Chondrocyte (in vitro differentiated cells): ENCODE data around the gene SLF2. TPM values are rescaled to one million over a fixed set of nuclear protein-coding genes. Genes with fewer than 3 reads are reported as not detected.

Experiments used
- DNase-seq: peaks from one replicate; pipeline ENCODE4 v3.0.0; 2021; ENCODE audit warnings: mixed read lengths, low spot score
- H3K27ac Mint-ChIP-seq: one replicate; pipeline ENCODE4 v1.8.0; 2021; ENCODE audit warnings: mild to moderate bottlenecking, moderate library complexity, mixed read lengths; ENCODE audit not compliant: unreplicated experiment
- H3K27me3 Mint-ChIP-seq: 2 replicates; pipeline ENCODE4 v1.8.0; 2021; ENCODE audit warnings: low read depth, mixed read lengths
- H3K36me3 Mint-ChIP-seq: 2 replicates; pipeline ENCODE4 v1.8.0; 2021; ENCODE audit warnings: low read depth, mixed read lengths
- H3K4me1 Mint-ChIP-seq: 2 replicates; pipeline ENCODE4 v1.8.0; 2021; ENCODE audit warnings: low read depth, mild to moderate bottlenecking, mixed read lengths
- H3K4me3 Mint-ChIP-seq: one replicate; pipeline ENCODE4 v1.8.0; 2021; ENCODE audit warnings: mild to moderate bottlenecking, moderate library complexity, mixed read lengths; ENCODE audit not compliant: unreplicated experiment
- H3K9me3 Mint-ChIP-seq: 2 replicates; pipeline ENCODE4 v1.8.0; 2021; ENCODE audit warnings: low read depth, mixed read lengths
- CTCF ChIP-seq: fragments of 200-600 bp; sonication (generic); IDR thresholded peaks from 2 replicates; pipeline ENCODE4 v1.5.0; 2021; ENCODE audit warnings: antibody characterized with exemption, mild to moderate bottlenecking, moderate library complexity
- total RNA-seq: library from RNA; stranded (reverse); gene quantifications from 3 replicates; pipeline ENCODE4 v1.2.1, GENCODE V29; 2021

The SLF2 gene
- total RNA-seq, 1 donor from 2014 or later: 20.6 TPM

DNA sequence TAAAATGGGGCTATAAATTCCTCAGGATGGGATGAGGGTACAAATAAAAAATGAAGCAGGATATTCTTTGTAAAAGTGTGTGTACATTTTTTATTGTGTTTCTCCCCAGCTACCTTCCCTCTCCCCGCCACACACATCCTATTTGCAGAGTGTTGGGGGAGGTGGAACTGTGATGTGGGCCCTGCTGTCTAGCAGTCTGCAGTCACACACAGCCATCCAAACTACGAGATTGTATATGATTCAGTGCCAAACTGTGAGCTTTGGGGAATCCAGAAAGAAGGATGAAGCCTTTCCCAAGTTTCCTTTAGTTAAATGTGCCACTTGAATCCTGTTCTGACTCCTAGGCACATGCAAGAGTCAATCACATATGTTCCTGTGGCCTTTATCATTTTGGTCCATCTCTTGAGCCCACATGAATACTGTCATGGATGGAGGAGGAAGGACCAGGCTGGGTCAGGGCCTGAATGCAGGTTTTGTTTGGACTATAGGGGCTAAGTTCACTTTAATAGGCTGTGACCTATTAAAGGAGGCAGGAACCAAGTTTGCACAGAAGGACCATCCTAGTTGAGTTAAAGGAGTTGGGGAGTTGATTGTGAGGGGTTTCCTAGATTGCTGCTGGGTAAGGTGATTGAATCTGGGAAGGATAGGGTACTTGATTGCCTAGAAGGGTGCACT is 55.4 kb downstream of the SLF2 start:
- no peak overlapping the region for H3K27ac Mint-ChIP-seq

DNA sequence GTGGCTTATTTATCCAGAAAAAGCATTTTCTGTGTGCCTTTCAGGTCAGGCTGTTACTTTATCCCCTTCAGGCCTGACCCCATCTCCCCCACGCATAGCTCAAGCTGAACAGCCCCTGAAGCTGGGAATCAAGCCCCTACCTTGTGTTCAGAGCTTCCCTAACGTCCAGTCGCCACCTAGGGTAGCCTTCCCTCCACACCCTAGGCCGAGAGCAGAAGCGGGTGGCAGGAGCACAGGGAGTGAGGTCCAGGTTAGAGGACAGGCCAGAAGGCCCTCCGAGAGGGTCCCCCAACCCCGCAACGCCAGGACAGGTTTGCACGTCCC is 56.1 kb downstream of the SLF2 start:
- no peak for DNase-seq
- TF ChIP-seq CTCF: no peak
- H3K9me3 Mint-ChIP-seq: no peaks in the 10 kb centered on the region
- peaks cover 12% of the 10 kb centered on the region for H3K4me1 Mint-ChIP-seq
- H3K27me3 Mint-ChIP-seq: no peaks in the 10 kb centered on the region
- peak overlapping the region; percentile 70 for H3K4me3 Mint-ChIP-seq
- H3K36me3 Mint-ChIP-seq: no peaks in the 10 kb centered on the region
- no peak overlapping the region for H3K27ac Mint-ChIP-seq

More for the DNA sequence above, 55.4 kb downstream of the SLF2 start:
- H3K9me3 Mint-ChIP-seq: no peaks in the 10 kb centered on the region
- DNase-seq: no peak
- H3K4me1 Mint-ChIP-seq: peaks cover 12% of the 10 kb centered on the region
- H3K27me3 Mint-ChIP-seq: no peaks in the 10 kb centered on the region
- H3K4me3 Mint-ChIP-seq: peak overlapping the region; percentile 70
- H3K36me3 Mint-ChIP-seq: no peaks in the 10 kb centered on the region
- no peak for TF ChIP-seq CTCF

- peak within 1 kb of the TSS; percentile 70 for H3K4me3 Mint-ChIP-seq
- peaks cover 12% of the 10 kb centered on the region for H3K4me1 Mint-ChIP-seq
- TF ChIP-seq CTCF: peak; percentile 92
- H3K9me3 Mint-ChIP-seq: no peaks in the 10 kb centered on the region
- peak; percentile 77 for DNase-seq
- H3K27ac Mint-ChIP-seq: no peak within 1 kb of the TSS
- H3K36me3 Mint-ChIP-seq: no peaks in the 10 kb centered on the region
- no peaks in the 10 kb centered on the region for H3K27me3 Mint-ChIP-seq
Observed at GRCh38 chr10:100969187-100970075, 56.7 kb downstream of the SLF2 start, which contains the start of gene SEMA4G. SEMA4G (plus strand) TSS chr10:100969504; CDS start chr10:100972913, 3,409 bp downstream.

GRCh38 chr10:100970076-100970913 is 57.5 kb downstream of the SLF2 start:
- H3K4me1 Mint-ChIP-seq: peaks cover 12% of the 10 kb centered on the region
- DNase-seq: no peak
- H3K27ac Mint-ChIP-seq: no peak overlapping the region
- no peaks in the 10 kb centered on the region for H3K9me3 Mint-ChIP-seq
- peak overlapping the region; percentile 70 for H3K4me3 Mint-ChIP-seq
- TF ChIP-seq CTCF: no peak
- no peaks in the 10 kb centered on the region for H3K36me3 Mint-ChIP-seq
- H3K27me3 Mint-ChIP-seq: no peaks in the 10 kb centered on the region
